Memory B cell (primary cell): Measurements from ENCODE around the gene PER3.

Source experiments
- ATAC-seq: fragments of 150-1000 bp; cut with Tn5 transposase; 2 replicates; pipeline ENCODE4 v1.10.0; 2021; ENCODE audit warnings: low read depth, mild to moderate bottlenecking, moderate library complexity
- DNase-seq, 2 donors: peaks; one replicate each; pipeline ENCODE4 v3.0.0; 2022; ENCODE audit warnings: low spot score in 2 of 2
- H3K27ac Mint-ChIP-seq: one replicate; pipeline ENCODE4 v1.8.0; 2022; ENCODE audit warnings: mild to moderate bottlenecking, moderate library complexity, mixed read lengths
- H3K27me3 Mint-ChIP-seq: one replicate; pipeline ENCODE4 v1.8.0; 2022; ENCODE audit warnings: mixed read lengths
- H3K36me3 Mint-ChIP-seq: one replicate; pipeline ENCODE4 v1.8.0; 2022; ENCODE audit warnings: mild to moderate bottlenecking, mixed read lengths
- H3K4me1 Mint-ChIP-seq: one replicate; pipeline ENCODE4 v1.8.0; 2022; ENCODE audit warnings: mixed read lengths
- H3K4me3 Mint-ChIP-seq: one replicate; pipeline ENCODE4 v1.8.0; 2022; ENCODE audit warnings: mild to moderate bottlenecking, moderate library complexity, mixed read lengths
- H3K9me3 Mint-ChIP-seq: one replicate; pipeline ENCODE4 v1.8.0; 2022; ENCODE audit warnings: mixed read lengths

PER3 gene

GRCh38 chr1:7857985-7858384 lies 73.9 kb downstream of the PER3 start:
- Mint-ChIP-seq H3K27me3 (no peaks in the 10 kb centered on the region), H3K4me3 (no peak overlapping the region), H3K4me1 (peaks cover 3% of the 10 kb centered on the region), H3K9me3 (no peaks in the 10 kb centered on the region), H3K36me3 (no peaks in the 10 kb centered on the region), H3K27ac (no peak overlapping the region)
- DNase-seq (no peak), ATAC-seq (no peak)

- H3K27ac Mint-ChIP-seq = no peak overlapping the region
These were observed 75.3 kb downstream of the PER3 start for GRCh38 chr1:7859406-7859805.

GRCh38 chr1:7860130-7860529 lies 76.0 kb downstream of the PER3 start:
- Mint-ChIP-seq H3K27ac (no peak overlapping the region), H3K36me3 (no peaks in the 10 kb centered on the region), H3K9me3 (no peaks in the 10 kb centered on the region), H3K27me3 (no peaks in the 10 kb centered on the region), H3K4me3 (no peak overlapping the region), H3K4me1 (peaks cover 3% of the 10 kb centered on the region)
- DNase-seq (no peak), ATAC-seq (no peak)

More at GRCh38 chr1:7859406-7859805, 75.3 kb downstream of the PER3 start:
- Mint-ChIP-seq H3K9me3 (no peaks in the 10 kb centered on the region), H3K4me3 (no peak overlapping the region), H3K4me1 (peaks cover 3% of the 10 kb centered on the region), H3K27me3 (no peaks in the 10 kb centered on the region), H3K36me3 (no peaks in the 10 kb centered on the region)
- ATAC-seq (no peak), DNase-seq (no peak)

GRCh38 chr1:7861452-7861851 lies 77.4 kb downstream of the PER3 start:
- DNase-seq (no peak), ATAC-seq (no peak)
- Mint-ChIP-seq H3K9me3 (no peaks in the 10 kb centered on the region), H3K36me3 (no peaks in the 10 kb centered on the region), H3K4me1 (no peaks in the 10 kb centered on the region), H3K27ac (no peak overlapping the region), H3K4me3 (no peak overlapping the region), H3K27me3 (peaks cover 2% of the 10 kb centered on the region)

GRCh38 chr1:7862211-7863060 lies 78.3 kb downstream of the PER3 start:
- Mint-ChIP-seq H3K36me3 (no peaks in the 10 kb centered on the region), H3K4me1 (no peaks in the 10 kb centered on the region), H3K27ac (no peak overlapping the region), H3K9me3 (no peaks in the 10 kb centered on the region), H3K4me3 (no peak overlapping the region), H3K27me3 (peaks cover 3% of the 10 kb centered on the region)
- DNase-seq (no peak), ATAC-seq (no peak)

- ATAC-seq = no peak
- H3K27ac Mint-ChIP-seq = no peak overlapping the region
- peaks cover 3% of the 10 kb centered on the region for H3K27me3 Mint-ChIP-seq
These were observed 79.8 kb downstream of the PER3 start for GRCh38 chr1:7863756-7864328.

GRCh38 chr1:7865978-7866377 lies 81.9 kb downstream of the PER3 start:
- no peak for ATAC-seq
- H3K27ac Mint-ChIP-seq = no peak overlapping the region
- no peak overlapping the region for H3K4me3 Mint-ChIP-seq
- no peak for DNase-seq
- no peaks in the 10 kb centered on the region for H3K4me1 Mint-ChIP-seq
- peaks cover 3% of the 10 kb centered on the region for H3K27me3 Mint-ChIP-seq
- H3K36me3 Mint-ChIP-seq = peaks cover 2% of the 10 kb centered on the region
- peaks cover 1% of the 10 kb centered on the region for H3K9me3 Mint-ChIP-seq

More at GRCh38 chr1:7863756-7864328, 79.8 kb downstream of the PER3 start:
- DNase-seq = no peak
- peaks cover 2% of the 10 kb centered on the region for H3K36me3 Mint-ChIP-seq
- H3K9me3 Mint-ChIP-seq = peaks cover 1% of the 10 kb centered on the region
- H3K4me3 Mint-ChIP-seq = no peak overlapping the region
- no peaks in the 10 kb centered on the region for H3K4me1 Mint-ChIP-seq

GRCh38 chr1:7868070-7868780 lies 84.1 kb downstream of the PER3 start:
- Mint-ChIP-seq H3K4me3 (no peak overlapping the region), H3K27me3 (peaks cover 4% of the 10 kb centered on the region), H3K9me3 (peaks cover 1% of the 10 kb centered on the region), H3K4me1 (no peaks in the 10 kb centered on the region), H3K36me3 (peaks cover 2% of the 10 kb centered on the region), H3K27ac (no peak overlapping the region)
- no peak for DNase-seq
- no peak for ATAC-seq

- H3K4me1 Mint-ChIP-seq = no peaks in the 10 kb centered on the region
- no peak overlapping the region for H3K4me3 Mint-ChIP-seq
- no peak overlapping the region for H3K27ac Mint-ChIP-seq
- peaks cover 1% of the 10 kb centered on the region for H3K9me3 Mint-ChIP-seq
- peaks cover 2% of the 10 kb centered on the region for H3K36me3 Mint-ChIP-seq
- no peak for ATAC-seq
- no peak for DNase-seq
- H3K27me3 Mint-ChIP-seq = peaks cover 7% of the 10 kb centered on the region
These were observed 85.2 kb downstream of the PER3 start for GRCh38 chr1:7869136-7869920.

- H3K4me3 Mint-ChIP-seq = no peak overlapping the region
- peaks cover 1% of the 10 kb centered on the region for H3K9me3 Mint-ChIP-seq
- ATAC-seq (no peak), DNase-seq (no peak)
- H3K36me3 Mint-ChIP-seq = peaks cover 2% of the 10 kb centered on the region
- H3K27me3 Mint-ChIP-seq = peaks cover 7% of the 10 kb centered on the region
- no peaks in the 10 kb centered on the region for H3K4me1 Mint-ChIP-seq
- H3K27ac Mint-ChIP-seq = no peak overlapping the region
These were observed 87.0 kb downstream of the PER3 start for GRCh38 chr1:7871136-7871535.

- Mint-ChIP-seq H3K27ac (no peak overlapping the region), H3K4me3 (no peak overlapping the region), H3K27me3 (peaks cover 10% of the 10 kb centered on the region), H3K36me3 (peaks cover 4% of the 10 kb centered on the region), H3K9me3 (peaks cover 11% of the 10 kb centered on the region), H3K4me1 (no peaks in the 10 kb centered on the region)
- ATAC-seq (no peak), DNase-seq (no peak)
These were observed 90.0 kb downstream of the PER3 start for GRCh38 chr1:7873801-7874795.

GRCh38 chr1:7878027-7878426 lies 93.9 kb downstream of the PER3 start:
- peaks cover 4% of the 10 kb centered on the region for H3K36me3 Mint-ChIP-seq
- H3K4me3 Mint-ChIP-seq = no peak overlapping the region
- peaks cover 11% of the 10 kb centered on the region for H3K9me3 Mint-ChIP-seq
- H3K27me3 Mint-ChIP-seq = peaks cover 10% of the 10 kb centered on the region
- no peaks in the 10 kb centered on the region for H3K4me1 Mint-ChIP-seq
- no peak overlapping the region for H3K27ac Mint-ChIP-seq
- ATAC-seq = no peak
- DNase-seq = no peak

GRCh38 chr1:7879228-7879627 lies 95.1 kb downstream of the PER3 start:
- Mint-ChIP-seq H3K27me3 (peaks cover 6% of the 10 kb centered on the region), H3K4me1 (no peaks in the 10 kb centered on the region), H3K9me3 (peaks cover 11% of the 10 kb centered on the region), H3K4me3 (no peak overlapping the region), H3K27ac (no peak overlapping the region), H3K36me3 (peaks cover 4% of the 10 kb centered on the region)
- ATAC-seq (no peak), DNase-seq (no peak)
